C1 segment of cervical spinal cord (tissue), 14 donors: ENCODE results near the gene NFKB2.

Experiments used
- DNase-seq, 14 donors: peaks; one replicate each; lab custom pipeline; 2025; lab: John Stamatoyannopoulos, UW

The NFKB2 gene

GRCh38 chr10:102408728-102409603, 13.5 kb downstream of the NFKB2 start:
- DNase-seq = peak in 2 of 14 donors; percentile 24 to 46

DNA sequence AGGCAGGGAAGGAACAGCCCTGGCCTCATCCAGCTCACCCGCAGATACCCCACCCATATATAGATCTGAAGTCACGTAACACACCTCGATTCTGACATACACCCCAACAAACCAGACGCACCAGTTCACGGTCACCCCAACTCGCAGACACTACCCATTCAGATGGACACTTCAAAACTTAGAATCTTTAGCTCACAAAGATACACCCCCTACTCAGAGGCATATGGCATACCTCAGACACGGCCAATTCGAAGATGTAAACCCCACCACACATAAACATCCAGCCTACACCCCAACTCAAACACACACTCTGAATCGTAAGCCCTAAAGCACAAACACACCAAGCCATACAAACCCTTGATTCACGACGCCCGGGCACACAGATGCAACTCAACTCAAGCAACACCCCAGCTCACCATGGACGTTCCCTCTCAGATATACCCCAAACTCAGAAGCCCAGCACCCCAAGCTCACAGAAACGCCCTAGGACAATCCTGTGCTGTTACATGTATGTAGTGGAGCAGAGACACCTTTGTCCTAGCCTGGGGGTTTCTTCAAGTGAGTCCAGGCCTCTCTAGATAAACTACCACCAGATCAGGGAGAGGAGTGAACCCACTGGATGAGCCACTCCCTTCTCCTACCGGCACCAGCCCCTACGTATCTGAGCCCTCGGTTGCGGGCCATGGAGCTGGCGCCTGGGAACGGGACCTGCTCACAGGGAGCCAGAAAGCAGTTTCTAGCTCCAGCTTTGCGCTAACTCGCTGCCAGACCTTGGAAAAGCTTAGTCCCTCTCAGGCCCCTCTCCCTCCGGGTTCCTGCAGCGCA, 14.3 kb downstream of the NFKB2 start:
- no peak for DNase-seq

- peak in 2 of 14 donors; percentile 12 to 26 for DNase-seq
These were observed 15.0 kb downstream of the NFKB2 start for GRCh38 chr10:102410429-102411073.

DNA sequence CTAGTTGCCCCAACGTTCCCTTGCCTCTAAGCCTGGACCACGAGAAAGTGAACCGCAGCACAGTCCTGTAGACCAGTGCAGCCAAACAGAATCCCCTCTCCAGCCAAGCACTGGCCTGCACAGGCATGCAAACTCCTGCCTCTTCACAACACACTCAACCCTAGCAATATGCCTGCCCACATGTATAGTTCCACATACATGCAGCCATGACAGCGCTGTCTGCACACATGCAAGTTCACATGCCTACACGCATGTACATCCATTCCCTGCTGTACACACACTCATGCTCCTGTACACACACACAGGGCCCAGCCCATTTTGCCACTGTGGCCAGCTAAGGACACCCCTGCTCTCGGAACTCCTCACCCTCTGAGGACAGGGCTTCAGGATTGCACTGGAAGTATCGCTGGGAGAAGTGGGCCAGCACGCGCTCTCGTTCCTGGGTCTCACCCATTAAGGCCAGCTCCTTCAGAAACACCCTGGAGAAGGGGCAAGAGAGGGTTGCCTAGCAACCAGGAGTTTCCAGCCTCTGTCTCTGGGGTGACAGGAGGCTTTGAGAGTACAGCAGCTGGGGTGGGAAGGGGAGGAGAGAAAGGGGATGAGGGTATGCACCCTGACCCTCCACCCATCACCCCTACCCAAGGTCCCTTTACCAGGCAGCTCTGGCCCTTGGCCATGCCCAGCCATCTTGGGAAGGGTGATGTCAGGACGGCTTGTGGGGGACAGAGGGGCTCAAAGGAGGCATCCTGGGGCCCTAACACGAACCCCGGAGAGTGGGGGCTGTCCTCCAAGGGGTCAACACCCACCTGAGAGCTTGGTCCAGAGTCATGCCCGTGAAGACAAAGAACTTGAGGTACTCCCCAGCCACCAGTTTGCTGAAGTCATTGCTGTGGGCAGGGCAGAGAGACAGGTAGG, 16.1 kb downstream of the NFKB2 start:
- DNase-seq = no peak

DNA sequence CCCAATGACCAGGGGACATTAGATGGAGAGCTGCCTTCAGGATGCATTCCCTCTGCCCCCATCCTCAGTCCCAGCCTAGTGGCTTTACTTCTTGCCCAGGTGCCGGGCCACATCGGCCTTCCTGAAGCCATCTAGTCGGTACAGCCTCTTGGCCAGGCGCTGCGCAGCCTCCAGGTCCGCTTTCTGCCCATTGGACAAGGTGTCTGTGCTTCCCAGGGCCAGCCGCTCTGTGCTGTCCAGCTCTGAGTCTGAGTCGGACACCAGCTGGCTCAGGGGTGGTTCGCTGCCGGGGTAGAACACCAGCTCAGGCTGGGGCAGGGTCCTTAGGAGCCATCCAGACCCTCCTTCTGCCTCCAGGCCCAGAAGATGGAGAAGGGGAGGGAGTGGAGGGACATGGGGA, 16.8 kb downstream of the NFKB2 start:
- no peak for DNase-seq

- DNase-seq = peak in 2 of 14 donors; percentile 15 to 55
These were observed 17.7 kb downstream of the NFKB2 start for GRCh38 chr10:102413053-102413705.

- no peak for DNase-seq
These were observed 18.5 kb downstream of the NFKB2 start for GRCh38 chr10:102413806-102414561.

DNA sequence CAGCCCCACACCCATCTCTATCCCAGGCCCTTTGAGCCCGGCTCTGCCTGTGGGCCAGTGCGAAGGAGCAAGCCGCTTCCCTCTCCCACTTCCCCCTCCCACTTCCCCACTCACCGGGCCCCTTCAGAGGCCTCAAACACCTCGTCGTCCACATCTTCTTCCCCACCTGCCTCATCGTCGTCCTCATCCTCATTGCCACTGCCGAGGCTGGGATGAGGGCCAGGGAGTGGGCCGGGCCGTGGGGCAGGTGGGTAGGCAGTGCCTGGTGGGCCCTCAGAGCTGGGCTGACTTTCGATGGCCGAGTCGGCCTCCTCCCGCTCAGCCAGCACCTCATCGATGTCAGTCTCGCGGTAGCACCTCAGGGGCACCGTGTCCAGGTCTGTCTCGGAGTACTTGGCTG, 19.2 kb downstream of the NFKB2 start:
- no peak for DNase-seq

- DNase-seq = no peak
These were observed 20.8 kb downstream of the NFKB2 start for GRCh38 chr10:102416283-102416682.

- DNase-seq = no peak
These were observed 21.2 kb downstream of the NFKB2 start for GRCh38 chr10:102416695-102417094.

DNA sequence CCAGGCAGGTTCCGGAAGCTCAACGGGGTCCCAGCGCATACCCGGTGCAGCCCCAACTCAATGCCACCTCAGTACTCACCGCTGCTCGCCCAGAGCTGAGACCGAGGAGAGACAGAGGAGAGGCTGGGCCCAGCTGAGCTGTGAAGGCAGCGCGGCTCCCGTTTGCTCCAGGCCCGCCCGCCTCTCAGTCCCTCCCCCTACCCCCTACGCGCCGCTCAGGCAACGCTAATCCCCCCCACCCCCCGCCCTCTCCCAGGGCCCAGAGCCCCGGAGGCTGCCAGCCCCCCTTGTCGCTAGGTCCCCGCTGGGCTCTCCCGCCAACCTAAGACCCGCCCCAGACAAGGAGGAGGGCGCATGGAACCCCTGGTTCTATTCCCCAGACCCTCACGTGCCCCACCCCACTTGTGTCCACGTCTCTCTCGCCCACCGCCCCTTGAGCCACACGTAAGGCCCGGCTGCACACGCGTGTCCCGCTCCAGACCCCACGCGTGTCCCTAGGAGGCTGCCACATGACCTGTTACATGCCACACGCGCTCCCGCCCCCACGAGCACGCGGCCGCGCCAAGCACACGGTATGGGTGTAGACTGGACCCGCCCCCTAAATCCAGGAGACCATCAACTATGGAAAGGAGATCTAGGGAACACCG, 23.2 kb downstream of the NFKB2 start, which contains the start of gene PSD:
Gene PSD (minus strand): TSS at position 164 of the 647 bp plus-strand sequence. CDS start 1,747 bp downstream, outside the sequence.
- peak in 1 of 14 donors; percentile 42 for DNase-seq

DNA sequence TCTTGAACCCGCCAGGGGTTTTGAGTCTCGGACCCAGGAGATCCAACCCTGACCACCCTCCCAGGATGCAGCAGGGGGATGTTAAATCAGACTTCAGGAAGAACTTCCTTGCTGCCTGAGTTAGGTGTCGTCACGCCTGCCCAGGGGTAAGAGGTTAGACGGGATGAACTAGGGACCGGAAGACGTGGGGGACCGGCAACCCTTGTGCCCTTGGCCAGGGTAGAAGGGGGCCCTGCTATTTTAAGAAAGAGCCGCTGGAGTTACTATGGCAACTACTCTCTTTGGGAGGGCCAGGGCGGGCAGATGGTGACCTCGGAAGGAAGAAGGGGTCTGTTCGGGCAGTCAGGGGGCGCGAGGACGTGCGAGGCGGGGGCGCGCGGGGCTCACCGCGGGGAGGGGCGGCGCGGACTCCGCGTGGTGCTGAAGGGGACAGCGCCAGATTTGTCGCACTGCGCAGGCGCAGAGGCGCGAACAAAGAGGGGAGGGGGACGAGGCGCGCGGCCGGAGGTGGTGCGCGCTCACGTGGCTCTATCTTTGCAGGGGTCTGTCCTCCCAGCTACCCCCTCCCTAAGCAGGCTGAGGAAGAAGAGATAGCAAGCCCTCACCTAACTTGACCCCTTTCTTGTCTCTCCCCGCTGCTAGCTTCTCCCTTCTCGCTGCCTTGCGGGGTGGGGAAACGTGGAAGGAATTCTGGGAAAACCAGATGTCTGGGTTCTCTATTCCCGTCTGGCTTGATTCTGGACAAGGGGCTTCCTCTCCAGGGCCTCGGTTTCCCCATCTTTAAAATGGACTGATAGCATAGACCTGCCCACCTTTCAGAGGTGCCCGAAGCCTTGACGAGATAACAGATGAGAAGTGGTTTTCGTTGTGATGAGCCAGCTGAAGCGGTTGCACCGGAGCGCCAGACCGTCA, 24.0 kb downstream of the NFKB2 start:
- DNase-seq = peak in 13 of 14 donors; percentile 11 to 79 (median 50)

DNA sequence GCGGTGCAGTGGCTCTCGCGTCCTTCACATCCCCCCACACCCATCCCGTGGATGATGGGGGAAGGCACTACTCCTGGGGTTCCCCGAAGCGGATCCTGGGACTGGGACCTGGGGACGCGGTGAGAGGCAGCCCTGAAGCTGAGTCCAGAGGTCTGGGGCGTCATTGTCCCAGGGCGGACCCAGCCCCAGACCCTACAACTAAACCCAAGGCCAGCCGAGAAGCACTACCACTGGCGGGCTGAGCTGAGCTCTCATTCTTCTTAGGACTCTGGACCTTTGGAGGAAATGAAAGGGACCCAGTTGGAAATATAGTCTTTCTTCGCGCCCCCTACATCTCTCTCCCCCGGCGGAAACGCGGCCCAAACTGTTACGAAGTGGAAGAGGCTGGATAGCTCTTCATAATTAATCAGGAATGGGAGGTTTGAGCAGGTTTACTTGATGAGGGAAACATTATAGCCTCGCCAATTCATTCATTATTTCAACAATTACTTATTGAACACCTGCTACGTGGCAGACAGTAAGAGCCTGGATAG, 24.7 kb downstream of the NFKB2 start:
- DNase-seq = no peak

- DNase-seq = peak; percentile 86 to 98 (median 95)
These were observed 25.4 kb downstream of the NFKB2 start, which contains the start of gene FBXL15 for GRCh38 chr10:102420714-102421506. FBXL15 (plus strand) TSS chr10:102420836; CDS start chr10:102421130, 294 bp downstream.

- peak in 3 of 14 donors; percentile 44 to 54 (median 52) for DNase-seq
These were observed 25.9 kb downstream of the NFKB2 start for GRCh38 chr10:102421507-102421756.

GRCh38 chr10:102421757-102422512, 26.4 kb downstream of the NFKB2 start:
- peak in 2 of 14 donors; percentile 21 to 51 for DNase-seq
